Ammon's horn (tissue), 1 donor: ENCODE data around the gene ZIC4.

Source experiments
- DNase-seq: peaks from one replicate; pipeline ENCODE4 v3.0.0-alpha.2; 2016; ENCODE audit warnings: low spot score

The ZIC4 gene

GRCh38 chr3:147354623-147355022, 51.7 kb downstream of the ZIC4 start:
- DNase-seq, result no peak

- no peak for DNase-seq
These were observed 55.0 kb downstream of the ZIC4 start for GRCh38 chr3:147351301-147351700.

GRCh38 chr3:147348976-147349375, 57.4 kb downstream of the ZIC4 start:
- DNase-seq, result no peak

GRCh38 chr3:147343926-147344325, 62.4 kb downstream of the ZIC4 start:
- no peak for DNase-seq

- DNase-seq, result no peak
These were observed 64.6 kb downstream of the ZIC4 start for GRCh38 chr3:147341727-147342126.

GRCh38 chr3:147336543-147337278, 69.6 kb downstream of the ZIC4 start:
- no peak for DNase-seq
